ENCODE measurements around the gene MIPOL1.

- no peak for TF ChIP-seq MXI1 (IDR thresholded peaks at IDR 0.05; ENCODE audit: borderline replicate concordance, low read depth, low read length)
- TF ChIP-seq POLR2A (IDR thresholded peaks at IDR 0.05; ENCODE audit: low read depth, low read length): no peak
- TF ChIP-seq CTCF (conservative IDR thresholded peaks at IDR 0.05; ENCODE audit: low read depth, low read length): no peak
Observed at GRCh38 chr14:37285220-37285619, 87.5 kb downstream of the MIPOL1 start.
